ENCODE measurements around the gene TINAGL1. TPM values are rescaled to one million over a fixed set of nuclear protein-coding genes. Genes with fewer than 3 reads are reported as not detected.

TINAGL1 gene
- total and polyA plus RNA-seq, 2 of the 13 experiments (the other 11 are each of a cell fraction or from before 2014, with no cell fraction given): 24.7 to 76.8 TPM

DNA sequence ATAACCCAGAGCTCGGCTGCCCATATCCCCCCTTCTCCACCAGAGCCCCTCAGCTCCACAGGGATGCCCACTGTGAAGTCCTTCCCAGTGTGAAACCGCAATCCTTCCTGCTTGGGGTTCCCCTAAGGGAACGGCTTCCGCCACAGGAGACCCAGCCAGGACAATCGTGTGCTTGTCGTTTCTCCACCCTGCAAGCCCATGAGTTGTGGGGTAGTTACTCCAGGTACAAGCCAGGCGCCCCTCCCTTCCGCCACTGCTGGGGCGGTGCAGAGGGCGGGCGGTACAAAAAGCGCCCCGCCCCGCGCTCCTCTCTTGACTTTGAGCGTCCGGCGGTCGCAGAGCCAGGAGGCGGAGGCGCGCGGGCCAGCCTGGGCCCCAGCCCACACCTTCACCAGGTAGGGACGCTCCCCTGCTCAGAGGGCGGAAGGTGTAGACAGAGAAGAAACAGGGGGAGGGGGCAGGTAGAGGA, at the start of gene TINAGL1 (continued):
- TF ChIP-seq KLF11 (CRISPR knock-in tag; IDR thresholded peaks at IDR 0.05) (no peak), ELF1 (CRISPR knock-in tag; IDR thresholded peaks at IDR 0.05) (peak; percentile 46; the same call in 1 of the 2 replicates), ZNF567 (CRISPR knock-in tag; IDR thresholded peaks at IDR 0.05; ENCODE audit: borderline replicate concordance) (0 out of 2 replicates have a peak, but pooled peaks have one; percentile 63), ZGPAT (CRISPR knock-in tag; IDR thresholded peaks at IDR 0.05) (0 out of 2 replicates have a peak, but pooled peaks have one; percentile 7), ZNF614 (CRISPR knock-in tag; IDR thresholded peaks at IDR 0.05; ENCODE audit: borderline replicate concordance) (no peak), ZNF343 (CRISPR knock-in tag; IDR thresholded peaks at IDR 0.05) (no peak), RBM39 (IDR thresholded peaks at IDR 0.05; ENCODE audit: low read depth, low read length, poor library complexity, severe bottlenecking) (no peak), PHF20 (CRISPR knock-in tag; IDR thresholded peaks at IDR 0.05) (no peak), NCOR1 (IDR thresholded peaks at IDR 0.05; ENCODE audit: borderline replicate concordance, low read length) (no peak), MYC (CRISPR knock-in tag; IDR thresholded peaks at IDR 0.05; ENCODE audit: borderline replicate concordance) (0 out of 2 replicates have a peak, but pooled peaks have one; percentile 40), ZNF761 (CRISPR knock-in tag; conservative IDR thresholded peaks at IDR 0.05) (no peak), ELF4 (CRISPR knock-in tag; IDR thresholded peaks at IDR 0.05; ENCODE audit: borderline replicate concordance) (no peak), HMG20A (CRISPR knock-in tag; IDR thresholded peaks at IDR 0.05; ENCODE audit: borderline replicate concordance) (peak; percentile 12; the same call in 1 of the 2 replicates), DZIP1 (CRISPR knock-in tag; IDR thresholded peaks at IDR 0.05) (peak; percentile 18; the same call in 1 of the 2 replicates), ZNF501 (CRISPR knock-in tag; IDR thresholded peaks at IDR 0.05) (no peak), TFDP1 (CRISPR knock-in tag; IDR thresholded peaks at IDR 0.05; ENCODE audit: borderline replicate concordance) (0 out of 2 replicates have a peak, but pooled peaks have one; percentile 17), ZNF558 (CRISPR knock-in tag; IDR thresholded peaks at IDR 0.05; ENCODE audit: borderline replicate concordance) (no peak; the same call in 1 of the 2 replicates), ARID2 (CRISPR knock-in tag; IDR thresholded peaks at IDR 0.05; ENCODE audit: borderline replicate concordance) (no peak), HNRNPH1 (optimal IDR thresholded peaks at IDR 0.05; ENCODE audit: low read depth, low read length) (peak; percentile 30), CREB1 (IDR thresholded peaks at IDR 0.05) (no peak), CREB1 (CRISPR knock-in tag; IDR thresholded peaks at IDR 0.05) (peak; percentile 35; the same call in 1 of the 2 replicates)
- TF ChIP-seq, protein P1, sequence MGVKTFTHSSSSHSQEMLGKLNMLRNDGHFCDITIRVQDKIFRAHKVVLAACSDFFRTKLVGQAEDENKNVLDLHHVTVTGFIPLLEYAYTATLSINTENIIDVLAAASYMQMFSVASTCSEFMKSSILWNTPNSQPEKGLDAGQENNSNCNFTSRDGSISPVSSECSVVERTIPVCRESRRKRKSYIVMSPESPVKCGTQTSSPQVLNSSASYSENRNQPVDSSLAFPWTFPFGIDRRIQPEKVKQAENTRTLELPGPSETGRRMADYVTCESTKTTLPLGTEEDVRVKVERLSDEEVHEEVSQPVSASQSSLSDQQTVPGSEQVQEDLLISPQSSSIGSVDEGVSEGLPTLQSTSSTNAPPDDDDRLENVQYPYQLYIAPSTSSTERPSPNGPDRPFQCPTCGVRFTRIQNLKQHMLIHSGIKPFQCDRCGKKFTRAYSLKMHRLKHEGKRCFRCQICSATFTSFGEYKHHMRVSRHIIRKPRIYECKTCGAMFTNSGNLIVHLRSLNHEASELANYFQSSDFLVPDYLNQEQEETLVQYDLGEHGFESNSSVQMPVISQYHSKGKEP (CRISPR knock-in tag; IDR thresholded peaks at IDR 0.05): no peak

Data from HepG2 (cell line).